Endometrial microvascular endothelial cells (primary cell): ENCODE data around the gene PLCG1. TPM values are rescaled to one million over a fixed set of nuclear protein-coding genes. Genes with fewer than 3 reads are reported as not detected.

Source experiments
- in situ Hi-C: cut with HindIII; loops from 2 replicates; pipeline ENCODE4 v1.10.0; 2017; ENCODE audit warnings: low sequenced_read_pairs, low pct_unique_long_range_greater_than_20kb; ENCODE audit errors: inconsistent ontology term
- total RNA-seq: library from RNA; depleted of rRNA; stranded (reverse); fragments of >200 nt; gene quantifications from one replicate; pipeline ENCODE4 v1.2.3, GENCODE V29; 2015; ENCODE audit errors: inconsistent ontology term

The PLCG1 gene
- total RNA-seq, 1 donor from 2014 or later: 61.3 TPM

GRCh38 chr20:41191562-41192500 lies 54.5 kb downstream of the PLCG1 start:
- in situ Hi-C loops: no loop called here

GRCh38 chr20:41192575-41192974 lies 55.2 kb downstream of the PLCG1 start:
- in situ Hi-C loops: no loop called here

- in situ Hi-C loops: no loop called here
Measured at GRCh38 chr20:41196653-41197225, 59.4 kb downstream of the PLCG1 start.

- in situ Hi-C loops: no loop called here
Measured at GRCh38 chr20:41198443-41198842, 61.1 kb downstream of the PLCG1 start.

GRCh38 chr20:41200446-41201202 lies 63.3 kb downstream of the PLCG1 start:
- in situ Hi-C loops: no loop called here

- in situ Hi-C loops: no loop called here
Measured at GRCh38 chr20:41201760-41202159, 64.4 kb downstream of the PLCG1 start.

- in situ Hi-C loops: no loop called here
Measured at GRCh38 chr20:41202426-41202825, 65.1 kb downstream of the PLCG1 start.

GRCh38 chr20:41203660-41204059 lies 66.3 kb downstream of the PLCG1 start:
- in situ Hi-C loops: no loop called here

- in situ Hi-C loops: no loop called here
Measured at GRCh38 chr20:41204304-41205265, 67.2 kb downstream of the PLCG1 start.

GRCh38 chr20:41205313-41205712 lies 68.0 kb downstream of the PLCG1 start:
- in situ Hi-C loops: no loop called here

- in situ Hi-C loops: no loop called here
Measured at GRCh38 chr20:41213150-41213820, 75.9 kb downstream of the PLCG1 start.

GRCh38 chr20:41214202-41214601 lies 76.9 kb downstream of the PLCG1 start:
- in situ Hi-C loops: no loop called here

- in situ Hi-C loops: no loop called here
Measured at GRCh38 chr20:41214666-41215065, 77.3 kb downstream of the PLCG1 start.

- in situ Hi-C loops: no loop called here
Measured at GRCh38 chr20:41217422-41217821, 80.1 kb downstream of the PLCG1 start.

- in situ Hi-C loops: no loop called here
Measured at GRCh38 chr20:41218466-41218865, 81.1 kb downstream of the PLCG1 start.

- in situ Hi-C loops: no loop called here
Measured at GRCh38 chr20:41219824-41220223, 82.5 kb downstream of the PLCG1 start.

- in situ Hi-C loops: no loop called here
Measured at GRCh38 chr20:41221614-41222218, 84.4 kb downstream of the PLCG1 start.

GRCh38 chr20:41222296-41222695 lies 85.0 kb downstream of the PLCG1 start:
- in situ Hi-C loops: no loop called here
